Measurements from ENCODE around the gene SLC66A2.
A peak's percentile ranks its signal among the peaks of the same experiment; 100 is the strongest.
"Not testable (repeated sequence)": the region's sequence is repeated elsewhere in the genome, so short reads cannot be mapped to it uniquely, and the experiment has no call there.

SLC66A2 gene

DNA sequence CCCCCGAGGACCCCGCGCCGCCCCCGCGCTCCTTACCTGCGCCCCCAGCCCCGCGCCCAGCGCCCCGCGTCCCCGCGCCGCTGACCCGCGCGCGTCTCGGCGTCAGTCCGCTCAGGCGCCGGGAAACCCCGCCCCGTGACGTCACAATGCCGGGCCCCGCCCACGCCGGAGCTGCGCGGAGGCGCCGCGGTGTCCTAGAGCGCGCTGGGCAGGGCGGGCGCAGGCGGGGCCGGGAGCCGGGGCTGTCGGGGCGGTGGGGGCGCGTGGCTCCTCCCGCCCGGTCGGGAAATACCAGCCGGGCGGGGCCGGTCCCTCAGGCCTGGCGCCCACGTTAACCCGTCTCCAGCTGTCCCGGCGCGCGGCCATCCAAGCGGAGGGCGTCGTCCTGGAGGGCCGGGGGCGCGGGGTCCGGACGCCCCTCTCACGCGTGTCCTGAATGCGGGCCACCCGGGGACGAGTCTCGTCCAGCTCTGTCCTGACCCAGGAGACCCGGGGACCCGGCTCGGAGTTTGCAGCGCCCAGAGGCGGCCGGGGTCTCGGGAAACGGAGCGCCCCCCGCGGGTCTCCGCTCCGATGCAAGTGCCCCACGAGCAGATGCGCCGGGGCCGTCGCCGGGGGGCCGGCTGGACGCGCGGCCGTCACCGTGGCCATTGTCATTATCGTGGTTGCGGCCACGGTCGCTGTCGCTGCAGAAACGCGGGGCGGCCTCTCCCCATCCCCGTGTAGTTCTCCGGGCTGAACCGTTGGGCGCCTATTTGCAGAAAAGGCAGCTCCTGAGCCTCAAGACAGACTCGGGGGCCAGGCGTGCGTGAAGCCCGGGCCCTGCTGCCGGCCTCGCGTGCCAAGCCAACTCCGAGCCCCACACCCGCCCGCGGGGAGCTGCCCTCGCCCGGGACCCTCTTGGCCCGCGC, at the start of gene SLC66A2:
Gene SLC66A2 (minus strand): TSS at position 109 of the 911 bp plus-strand sequence. CDS start 727 bp downstream, outside the sequence.
- peak within 1 kb of the TSS; percentile 71 for H3K4me3 ChIP-seq (ENCODE audit: low read depth, low read length)
- no peak for TF ChIP-seq CTCF (IDR thresholded peaks at IDR 0.05; ENCODE audit: control insufficient read depth, extremely low read depth, insufficient read depth)
- no peak for DNase-seq (ENCODE audit: low read depth)

DNA sequence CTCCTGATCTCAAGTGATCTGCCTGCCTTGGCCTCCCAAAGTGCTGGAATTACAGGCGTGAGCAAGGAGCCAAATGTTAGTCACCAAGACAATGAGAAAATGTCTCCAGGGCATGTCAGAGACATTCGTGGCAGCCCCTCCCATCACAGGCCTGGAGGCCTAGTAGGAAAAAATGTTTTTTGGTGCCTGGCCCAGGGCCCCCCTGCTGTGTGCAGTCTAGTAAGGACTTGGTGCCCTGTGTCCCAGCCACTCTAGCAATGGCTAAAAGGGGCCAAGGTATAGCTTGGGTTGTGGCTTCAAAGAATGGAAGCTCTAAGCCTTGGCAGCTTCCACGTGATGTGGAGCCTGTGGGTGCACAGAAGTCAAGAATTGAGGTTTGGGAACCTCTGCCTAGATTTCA, 49.4 kb upstream of the SLC66A2 start:
- no peak overlapping the region for H3K4me3 ChIP-seq (ENCODE audit: low read depth, low read length)
- DNase-seq (ENCODE audit: low read depth) = no peak
- no peak for TF ChIP-seq CTCF (IDR thresholded peaks at IDR 0.05; ENCODE audit: control insufficient read depth, extremely low read depth, insufficient read depth)

- H3K4me3 ChIP-seq (ENCODE audit: low read depth, low read length); DNase-seq (ENCODE audit: low read depth): not testable (repeated sequence)
These were observed 48.2 kb upstream of the SLC66A2 start for GRCh38 chr18:79999701-80000100.

DNA sequence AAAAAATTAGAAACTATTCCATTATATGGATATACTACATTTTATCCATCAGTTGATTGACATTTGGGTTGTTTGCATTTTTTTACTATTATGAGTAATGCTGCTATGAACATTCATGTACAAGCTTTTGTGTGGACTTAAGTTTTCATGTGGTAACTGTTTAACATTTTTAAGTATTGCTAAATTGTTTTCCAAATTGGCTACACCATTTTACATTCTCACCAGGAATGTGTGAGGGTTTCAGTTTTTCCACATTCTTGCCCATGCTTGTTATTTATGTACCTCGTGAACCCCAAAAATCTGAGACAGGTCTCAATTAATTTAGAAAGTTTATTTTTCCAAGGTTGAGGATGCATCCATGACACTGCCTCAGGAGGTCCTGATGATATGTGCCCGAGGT, 40.0 kb upstream of the SLC66A2 start:
- TF ChIP-seq CTCF (IDR thresholded peaks at IDR 0.05; ENCODE audit: control insufficient read depth, extremely low read depth, insufficient read depth) = no peak
- no peak for DNase-seq (ENCODE audit: low read depth)

DNA sequence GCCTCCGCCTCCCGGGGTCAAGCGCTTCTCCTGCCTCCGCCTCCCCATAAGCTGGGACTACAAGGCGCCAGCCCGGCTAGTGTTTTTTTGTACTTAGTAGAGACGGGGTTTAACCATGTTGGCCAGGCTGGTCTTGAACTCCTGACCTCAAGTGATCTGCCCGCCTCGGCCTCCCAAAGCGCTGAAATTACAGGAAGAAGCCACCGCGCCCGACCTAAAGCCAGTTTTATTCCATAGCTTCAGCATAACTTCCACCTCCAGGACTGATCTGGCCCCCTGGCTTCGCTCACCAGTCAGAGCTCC, 37.7 kb upstream of the SLC66A2 start:
- TF ChIP-seq CTCF (IDR thresholded peaks at IDR 0.05; ENCODE audit: control insufficient read depth, extremely low read depth, insufficient read depth) = no peak
- H3K4me3 ChIP-seq (ENCODE audit: low read depth, low read length) = peak overlapping the region; percentile 72
- DNase-seq (ENCODE audit: low read depth) = no peak

More for the DNA sequence above, 40.0 kb upstream of the SLC66A2 start:
- H3K4me3 ChIP-seq (ENCODE audit: low read depth, low read length) = no peak overlapping the region

DNA sequence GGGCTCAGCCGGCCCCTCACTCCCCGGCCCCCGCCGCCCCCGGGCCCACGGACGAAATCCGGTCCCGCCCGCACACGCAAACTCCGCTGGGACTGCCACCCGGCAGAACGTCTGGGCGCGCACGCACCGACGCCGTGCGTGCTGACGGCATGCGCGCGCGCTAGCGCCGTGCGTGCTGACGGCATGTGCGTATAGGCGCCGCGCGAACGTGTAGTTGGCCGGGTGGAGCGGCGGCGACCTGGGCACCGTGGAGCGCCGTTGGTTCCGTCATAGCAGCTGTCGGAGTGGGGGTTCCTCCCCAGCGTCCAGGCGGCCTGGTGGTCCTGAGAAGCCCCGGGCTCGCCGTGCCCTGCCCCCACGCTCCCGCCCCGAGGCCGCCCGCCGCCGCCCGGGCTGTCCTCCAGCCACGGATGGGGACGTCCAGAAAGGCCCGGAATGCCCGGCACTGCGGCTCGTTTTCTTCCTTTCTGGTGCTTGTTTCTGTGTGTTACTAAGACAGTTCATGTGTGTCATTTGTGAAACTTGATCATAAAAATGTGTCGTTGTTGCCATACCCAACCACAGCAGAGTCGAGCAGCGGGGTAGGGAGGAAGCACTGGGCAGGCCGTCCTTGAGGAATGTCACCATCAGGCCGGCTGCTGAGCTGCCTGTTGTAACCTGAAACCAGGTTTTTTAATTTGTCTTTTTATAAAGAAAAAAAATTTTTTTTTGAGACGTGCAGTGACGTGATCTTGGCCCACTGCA, 37.2 kb upstream of the SLC66A2 start, which contains the start of gene TXNL4A:
Gene TXNL4A (minus strand): TSS at position 113 of the 744 bp plus-strand sequence. CDS start 171 bp downstream, outside the sequence.
- no peak for TF ChIP-seq CTCF (IDR thresholded peaks at IDR 0.05; ENCODE audit: control insufficient read depth, extremely low read depth, insufficient read depth)
- H3K4me3 ChIP-seq (ENCODE audit: low read depth, low read length) = peak within 1 kb of the TSS; percentile 72
- peak; percentile 65 for DNase-seq (ENCODE audit: low read depth)

DNA sequence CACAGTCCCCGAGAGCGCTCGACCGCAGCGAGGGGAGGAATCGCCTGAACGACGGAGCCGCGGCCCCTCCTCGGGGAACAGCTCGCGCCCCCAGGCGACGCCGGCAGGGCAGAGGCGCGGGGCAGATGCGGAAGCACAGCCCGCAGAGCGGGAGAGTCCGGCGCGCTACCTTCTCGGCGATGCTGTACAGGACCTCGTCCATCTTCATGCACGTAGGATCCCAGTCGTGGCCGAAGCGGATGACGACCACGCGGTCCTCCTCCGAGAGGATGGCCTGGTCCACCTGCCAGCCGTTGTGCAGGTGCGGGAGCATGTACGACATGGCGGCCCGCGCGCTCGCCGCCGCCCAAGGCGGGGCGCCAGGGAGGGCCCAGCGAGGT, 36.6 kb upstream of the SLC66A2 start:
- peak overlapping the region; percentile 72 for H3K4me3 ChIP-seq (ENCODE audit: low read depth, low read length)
- TF ChIP-seq CTCF (IDR thresholded peaks at IDR 0.05; ENCODE audit: control insufficient read depth, extremely low read depth, insufficient read depth) = peak; percentile 56
- no peak for DNase-seq (ENCODE audit: low read depth)
